LNCaP clone FGC (cell line): ENCODE measurements around the gene SCUBE2.
A peak's percentile ranks its signal among the peaks of the same experiment; 100 is the strongest.

Experiments
- DNase-seq: peaks from one replicate; pipeline ENCODE4 v3.0.0-alpha.2; 2011; ENCODE audit warnings: low read depth
- H3K4me3 ChIP-seq: 2 replicates; pipeline ENCODE4 v1.5.1; 2011; ENCODE audit warnings: mild to moderate bottlenecking, low read depth, low read length, control low read depth
- TF ChIP-seq, protein P1 (sequence below): IDR thresholded peaks from 2 replicates; pipeline ENCODE4 v1.5.1; 2012; ENCODE audit warnings: mild to moderate bottlenecking; ENCODE audit not compliant: control insufficient read depth, insufficient read depth; ENCODE audit errors: extremely low read depth

Gene SCUBE2

DNA sequence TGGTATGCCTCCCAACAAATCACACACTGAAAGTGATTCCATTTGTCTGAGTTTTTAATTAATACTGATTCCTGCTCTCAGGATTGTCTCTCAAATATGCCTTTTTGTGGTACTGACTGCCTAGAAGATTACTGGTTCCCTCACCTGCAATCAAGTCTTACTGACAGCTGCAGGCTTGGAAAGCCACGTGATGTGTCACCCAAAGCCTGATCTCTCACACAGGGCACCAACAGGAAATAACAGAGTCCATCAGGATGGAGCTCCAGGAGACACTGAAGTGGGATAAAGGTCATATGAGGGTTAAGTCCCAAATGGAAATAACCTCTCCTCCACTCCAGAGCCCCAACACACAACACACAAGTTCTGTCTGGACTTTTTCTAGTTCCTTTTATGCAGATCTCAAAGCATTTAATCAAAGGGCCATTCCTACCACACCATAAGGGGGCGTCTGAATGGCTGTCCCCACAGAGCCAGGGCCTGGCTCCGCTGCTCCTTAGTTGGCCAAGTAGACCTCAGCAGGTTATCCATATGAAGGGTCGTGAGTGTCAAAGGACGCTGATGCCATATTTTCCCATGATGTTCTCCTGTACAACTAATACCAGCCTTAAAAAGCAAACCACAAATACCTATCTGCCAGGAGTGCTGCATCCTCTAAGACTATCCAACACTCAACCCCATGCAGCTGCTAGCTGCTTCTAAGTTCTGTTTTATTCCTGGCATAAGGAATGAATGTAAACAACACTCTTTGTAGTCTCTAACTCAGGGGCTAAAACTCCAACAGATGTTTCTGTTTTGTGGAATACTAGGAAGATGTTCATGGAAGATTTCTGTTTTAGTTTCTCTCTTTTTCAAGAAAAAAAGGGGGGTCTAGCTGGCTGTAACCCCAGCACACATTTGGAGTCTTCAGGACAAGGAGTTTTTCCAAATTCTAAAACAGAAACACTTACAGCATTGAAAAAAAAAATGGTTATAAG, 13.0 kb downstream of the SCUBE2 start:
- TF ChIP-seq, protein P1, sequence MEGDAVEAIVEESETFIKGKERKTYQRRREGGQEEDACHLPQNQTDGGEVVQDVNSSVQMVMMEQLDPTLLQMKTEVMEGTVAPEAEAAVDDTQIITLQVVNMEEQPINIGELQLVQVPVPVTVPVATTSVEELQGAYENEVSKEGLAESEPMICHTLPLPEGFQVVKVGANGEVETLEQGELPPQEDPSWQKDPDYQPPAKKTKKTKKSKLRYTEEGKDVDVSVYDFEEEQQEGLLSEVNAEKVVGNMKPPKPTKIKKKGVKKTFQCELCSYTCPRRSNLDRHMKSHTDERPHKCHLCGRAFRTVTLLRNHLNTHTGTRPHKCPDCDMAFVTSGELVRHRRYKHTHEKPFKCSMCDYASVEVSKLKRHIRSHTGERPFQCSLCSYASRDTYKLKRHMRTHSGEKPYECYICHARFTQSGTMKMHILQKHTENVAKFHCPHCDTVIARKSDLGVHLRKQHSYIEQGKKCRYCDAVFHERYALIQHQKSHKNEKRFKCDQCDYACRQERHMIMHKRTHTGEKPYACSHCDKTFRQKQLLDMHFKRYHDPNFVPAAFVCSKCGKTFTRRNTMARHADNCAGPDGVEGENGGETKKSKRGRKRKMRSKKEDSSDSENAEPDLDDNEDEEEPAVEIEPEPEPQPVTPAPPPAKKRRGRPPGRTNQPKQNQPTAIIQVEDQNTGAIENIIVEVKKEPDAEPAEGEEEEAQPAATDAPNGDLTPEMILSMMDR: no peak
- H3K4me3 ChIP-seq: no peak overlapping the region
- DNase-seq: no peak

DNA sequence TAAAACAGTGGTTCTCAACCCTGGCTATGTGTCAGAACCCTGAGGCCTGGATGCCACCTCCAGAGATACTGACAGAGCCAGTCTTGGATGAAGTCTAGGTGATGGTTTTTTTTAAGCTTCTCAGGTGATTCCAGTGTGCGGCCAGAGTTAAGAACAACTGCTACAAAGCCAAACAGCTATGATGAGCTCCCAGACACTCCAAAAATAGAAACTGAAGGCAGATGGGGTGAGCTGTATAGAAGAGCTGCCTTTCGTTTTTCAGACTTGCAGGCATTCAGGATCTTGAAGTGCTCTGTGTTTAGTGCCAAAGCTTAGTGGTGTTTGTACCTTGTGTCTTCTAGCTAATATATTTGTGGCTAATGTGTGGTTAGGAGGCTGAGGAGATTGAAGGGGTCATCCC, 14.2 kb downstream of the SCUBE2 start:
- DNase-seq: no peak
- TF ChIP-seq, protein P1: no peak
- no peak overlapping the region for H3K4me3 ChIP-seq

DNA sequence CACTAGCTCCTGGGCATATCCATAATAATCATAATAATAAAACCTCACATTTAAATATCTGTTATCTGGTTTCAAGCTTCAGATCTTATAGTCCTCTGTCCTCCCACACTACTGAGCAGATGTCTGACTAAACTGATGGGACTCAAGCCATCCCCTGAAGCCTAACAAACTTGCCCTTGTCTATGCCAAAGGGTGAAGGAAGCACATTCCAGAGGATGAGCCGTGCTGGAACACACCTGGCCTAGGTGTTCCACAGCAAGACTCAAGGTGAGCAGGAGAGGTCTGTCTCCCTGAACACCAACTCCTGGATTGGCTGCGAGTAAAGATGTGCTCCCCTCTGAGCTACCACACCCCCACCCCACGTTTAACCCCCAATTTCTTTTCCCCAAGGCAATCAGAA, 14.7 kb downstream of the SCUBE2 start:
- no peak overlapping the region for H3K4me3 ChIP-seq
- TF ChIP-seq, protein P1: no peak
- peak; percentile 84 for DNase-seq

DNA sequence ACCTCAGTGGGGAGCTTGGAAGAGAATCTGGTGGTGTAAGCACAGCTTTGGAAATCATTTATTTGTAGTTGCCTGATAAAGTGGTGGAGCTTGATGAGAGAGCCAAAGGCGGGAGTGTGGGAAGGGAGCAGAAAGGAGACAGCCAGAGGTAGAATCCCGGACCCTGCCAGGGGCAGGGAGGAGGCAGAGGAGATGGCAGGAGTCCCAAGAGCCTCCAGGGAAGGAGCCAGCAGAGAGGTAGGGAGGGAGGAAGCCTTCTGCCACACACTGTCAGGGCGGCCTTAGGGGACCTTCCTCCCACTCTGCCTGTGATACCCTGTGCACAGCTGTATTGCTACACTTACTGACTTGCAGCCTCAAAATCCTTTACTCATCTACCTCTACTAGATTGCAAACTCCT, 15.4 kb downstream of the SCUBE2 start:
- DNase-seq: no peak
- no peak overlapping the region for H3K4me3 ChIP-seq
- TF ChIP-seq, protein P1: no peak

DNA sequence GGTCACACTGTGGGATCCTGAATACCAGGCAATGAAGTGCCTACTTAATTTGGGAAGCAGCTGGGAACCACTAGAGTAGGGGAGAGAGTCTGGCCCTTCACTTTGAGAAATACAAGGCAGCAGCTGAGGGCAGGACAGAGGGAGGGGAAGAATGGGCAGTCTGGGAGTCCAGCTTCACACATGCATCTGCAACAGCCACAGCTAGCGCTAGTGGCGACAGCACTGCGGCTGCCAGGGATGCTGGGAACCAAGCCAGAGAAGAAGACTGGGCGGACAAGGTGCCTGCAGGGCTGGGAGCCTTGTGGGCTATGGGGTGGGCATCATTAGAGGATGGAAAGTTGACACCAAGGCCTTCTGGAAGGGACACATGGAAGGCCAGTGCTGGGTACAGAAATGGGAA, 15.8 kb downstream of the SCUBE2 start:
- no peak for DNase-seq
- TF ChIP-seq, protein P1: no peak
- no peak overlapping the region for H3K4me3 ChIP-seq

DNA sequence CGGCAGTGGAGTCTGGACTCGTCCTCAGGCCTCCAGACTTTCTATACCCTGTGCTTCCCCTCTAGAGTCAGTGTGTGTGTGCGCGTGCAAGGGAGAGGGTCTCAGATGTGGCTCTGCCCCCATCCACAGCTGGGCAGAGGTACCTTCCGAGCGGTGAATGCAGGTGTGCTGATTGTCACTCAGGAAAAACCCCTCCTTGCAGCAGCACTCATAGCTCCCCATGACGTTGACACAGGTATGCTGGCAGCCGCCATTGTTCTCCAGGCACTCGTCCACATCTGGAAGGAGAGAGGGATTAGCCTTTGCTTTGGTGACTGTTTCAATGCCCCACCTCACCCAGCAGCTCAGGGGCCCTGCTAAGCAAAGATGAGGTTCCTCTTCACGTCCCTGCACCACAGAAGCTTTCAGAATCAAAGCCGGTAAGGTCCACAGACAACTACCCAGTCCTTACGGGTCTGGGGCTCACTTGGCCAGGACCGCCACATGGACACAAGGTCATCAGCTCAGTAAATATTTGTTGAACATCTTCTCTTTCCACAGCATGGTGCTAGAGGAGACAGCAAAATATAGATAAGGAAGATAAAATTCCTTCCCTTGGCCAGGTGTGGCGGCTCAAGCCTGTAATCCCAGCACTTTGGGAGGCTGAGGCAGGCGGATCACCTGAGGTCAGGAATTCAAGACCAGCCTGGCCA, 16.9 kb downstream of the SCUBE2 start:
- no peak for DNase-seq
- H3K4me3 ChIP-seq: no peak overlapping the region
- TF ChIP-seq, protein P1: no peak
